Ovary (tissue), 3 donors: ENCODE results near the gene COQ8A.

ENCODE experiments used
- CTCF ChIP-seq, 3 donors: fragments of 450-650 bp in 2 of 3; fragments of 200-600 bp in 1 of 3; IDR thresholded peaks; one replicate each; pipeline versions ENCODE4 v1.5.1 to v1.8.0; 2016 to 2022; ENCODE audit warnings: antibody characterized with exemption in 3 of 3, mild to moderate bottlenecking in 1 of 3
- EP300 ChIP-seq: sonication (generic); formaldehyde crosslinking; IDR thresholded peaks from one replicate; pipeline ENCODE4 v1.6.1; 2017; ENCODE audit warnings: antibody characterized with exemption
- POLR2A ChIP-seq: fragments of 450-650 bp; IDR thresholded peaks from one replicate; pipeline ENCODE4 v1.6.1; 2017; ENCODE audit warnings: antibody characterized with exemption, mild to moderate bottlenecking, moderate library complexity
- donor health status: DM: no; HTN: no; CAD: no.

- TF ChIP-seq CTCF (IDR thresholded peaks at IDR 0.05), result no peak
- no peak for TF ChIP-seq EP300
- TF ChIP-seq POLR2A, result no peak
Observed at GRCh38 chr1:226981838-226982237, 41.7 kb downstream of the COQ8A start.
